A549 (cell line): Measurements from ENCODE around the gene KDM4B.

Source experiments
- BHLHE40 ChIP-seq: IDR thresholded peaks from 2 replicates; pipeline ENCODE4 v1.6.1; 2012; ENCODE audit warnings: low read depth, low read length, inconsistent platforms
- CTCF ChIP-seq: fragments of >200 bp; sonication (Bioruptor Twin); formaldehyde crosslinking; IDR thresholded peaks from 3 replicates; pipeline ENCODE4 v1.5.1; 2016
- ELK1 ChIP-seq: fragments of 150-350 bp; IDR thresholded peaks from 2 replicates; pipeline ENCODE4 v1.6.1; 2014; ENCODE audit warnings: low read depth, mild to moderate bottlenecking, low read length

GRCh38 chr19:5183616-5184015, 214.7 kb downstream of the KDM4B start:
- TF ChIP-seq CTCF (no peak), BHLHE40 (no peak), ELK1 (no peak)
